ENCODE results near the gene NAA20.

DNA sequence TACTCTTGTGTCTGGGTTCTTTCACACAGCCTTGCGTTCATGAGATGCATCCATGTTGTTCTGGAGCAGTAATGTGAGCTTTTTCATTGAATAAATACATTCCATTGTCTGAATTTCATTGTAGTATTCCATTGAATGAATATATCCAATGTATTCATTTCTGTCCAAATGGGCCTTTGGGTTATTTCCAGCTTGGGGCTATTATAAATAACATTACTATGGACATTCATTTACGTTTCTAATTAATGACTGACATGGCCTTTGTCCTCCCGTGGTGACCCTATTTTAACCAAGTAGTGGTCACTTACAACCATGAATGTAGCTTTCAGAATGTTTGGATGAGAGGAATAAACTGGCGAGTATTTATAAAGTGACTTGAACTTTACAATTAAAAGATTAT, 30.1 kb upstream of the NAA20 start:
- no peak for TF ChIP-seq ZNF274 (IDR thresholded peaks at IDR 0.05; ENCODE audit: low read depth, low read length)
- TF ChIP-seq YY1 (IDR thresholded peaks at IDR 0.05; ENCODE audit: insufficient read depth, insufficient read length) = no peak
- TF ChIP-seq SUZ12 (IDR thresholded peaks at IDR 0.05; ENCODE audit: extremely low read depth, insufficient read depth, insufficient read length) = no peak
